Upper lobe of left lung (tissue), 4 donors: ENCODE results near the gene NLRP1.

Experiments
- POLR2AphosphoS5 ChIP-seq, 2 donors: sonication (generic); formaldehyde crosslinking; IDR thresholded peaks; one replicate each; pipeline ENCODE4 v1.5.1; 2017; ENCODE audit warnings: antibody characterized with exemption in 2 of 2
- TF ChIP-seq, protein P1 (sequence below), 6 experiments: fragments of 450-650 bp in 4 of 6; fragments of 200-600 bp in 2 of 6; sonication (generic) in 2 of 6; IDR thresholded peaks; one replicate each; pipeline ENCODE4 v1.5.1; 2016 to 2019; ENCODE audit warnings: antibody characterized with exemption in 6 of 6

DNA sequence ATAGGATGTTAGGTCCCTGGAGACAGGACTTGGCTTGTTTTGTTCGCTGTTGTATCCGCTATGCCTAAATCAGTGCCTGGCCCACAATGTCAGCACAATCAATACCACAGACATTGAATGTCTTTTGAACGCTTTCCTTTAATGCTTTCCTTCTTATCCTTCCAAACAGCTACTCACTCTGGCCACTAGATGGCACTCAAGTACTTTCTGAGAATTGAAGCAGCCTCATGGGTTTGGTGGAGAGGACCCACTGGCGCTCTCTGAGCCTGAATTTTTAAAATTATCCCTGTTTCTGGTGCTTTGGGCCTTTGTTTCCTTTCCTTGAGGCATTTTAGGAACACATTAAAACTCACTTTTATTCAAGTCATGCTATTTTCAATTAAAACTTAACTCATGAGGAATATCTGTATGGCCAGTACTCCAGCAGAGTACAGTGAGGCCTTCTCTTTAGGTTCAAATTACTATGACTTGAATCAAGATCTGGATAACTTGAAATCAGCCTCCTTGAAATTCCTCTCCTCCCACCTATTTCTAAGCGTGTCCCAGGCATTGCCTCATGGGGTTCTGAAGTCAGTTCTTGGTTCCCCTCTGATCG is 3.2 kb upstream of the NLRP1 start:
- TF ChIP-seq, protein P1, sequence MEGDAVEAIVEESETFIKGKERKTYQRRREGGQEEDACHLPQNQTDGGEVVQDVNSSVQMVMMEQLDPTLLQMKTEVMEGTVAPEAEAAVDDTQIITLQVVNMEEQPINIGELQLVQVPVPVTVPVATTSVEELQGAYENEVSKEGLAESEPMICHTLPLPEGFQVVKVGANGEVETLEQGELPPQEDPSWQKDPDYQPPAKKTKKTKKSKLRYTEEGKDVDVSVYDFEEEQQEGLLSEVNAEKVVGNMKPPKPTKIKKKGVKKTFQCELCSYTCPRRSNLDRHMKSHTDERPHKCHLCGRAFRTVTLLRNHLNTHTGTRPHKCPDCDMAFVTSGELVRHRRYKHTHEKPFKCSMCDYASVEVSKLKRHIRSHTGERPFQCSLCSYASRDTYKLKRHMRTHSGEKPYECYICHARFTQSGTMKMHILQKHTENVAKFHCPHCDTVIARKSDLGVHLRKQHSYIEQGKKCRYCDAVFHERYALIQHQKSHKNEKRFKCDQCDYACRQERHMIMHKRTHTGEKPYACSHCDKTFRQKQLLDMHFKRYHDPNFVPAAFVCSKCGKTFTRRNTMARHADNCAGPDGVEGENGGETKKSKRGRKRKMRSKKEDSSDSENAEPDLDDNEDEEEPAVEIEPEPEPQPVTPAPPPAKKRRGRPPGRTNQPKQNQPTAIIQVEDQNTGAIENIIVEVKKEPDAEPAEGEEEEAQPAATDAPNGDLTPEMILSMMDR (IDR thresholded peaks at IDR 0.05): peak; percentile 79 to 91 (median 88)
- no peak for TF ChIP-seq POLR2AphosphoS5 (IDR thresholded peaks at IDR 0.05)
